Iris pigment epithelial cell (primary cell): ENCODE measurements around the gene IL6R.
"Not testable (repeated sequence)": the region's sequence is repeated elsewhere in the genome, so short reads cannot be mapped to it uniquely, and the experiment has no call there.

Source experiments
- DNase-seq: peaks from one replicate; pipeline ENCODE4 v3.0.0-alpha.2; 2011; ENCODE audit warnings: low read depth

IL6R gene

DNA sequence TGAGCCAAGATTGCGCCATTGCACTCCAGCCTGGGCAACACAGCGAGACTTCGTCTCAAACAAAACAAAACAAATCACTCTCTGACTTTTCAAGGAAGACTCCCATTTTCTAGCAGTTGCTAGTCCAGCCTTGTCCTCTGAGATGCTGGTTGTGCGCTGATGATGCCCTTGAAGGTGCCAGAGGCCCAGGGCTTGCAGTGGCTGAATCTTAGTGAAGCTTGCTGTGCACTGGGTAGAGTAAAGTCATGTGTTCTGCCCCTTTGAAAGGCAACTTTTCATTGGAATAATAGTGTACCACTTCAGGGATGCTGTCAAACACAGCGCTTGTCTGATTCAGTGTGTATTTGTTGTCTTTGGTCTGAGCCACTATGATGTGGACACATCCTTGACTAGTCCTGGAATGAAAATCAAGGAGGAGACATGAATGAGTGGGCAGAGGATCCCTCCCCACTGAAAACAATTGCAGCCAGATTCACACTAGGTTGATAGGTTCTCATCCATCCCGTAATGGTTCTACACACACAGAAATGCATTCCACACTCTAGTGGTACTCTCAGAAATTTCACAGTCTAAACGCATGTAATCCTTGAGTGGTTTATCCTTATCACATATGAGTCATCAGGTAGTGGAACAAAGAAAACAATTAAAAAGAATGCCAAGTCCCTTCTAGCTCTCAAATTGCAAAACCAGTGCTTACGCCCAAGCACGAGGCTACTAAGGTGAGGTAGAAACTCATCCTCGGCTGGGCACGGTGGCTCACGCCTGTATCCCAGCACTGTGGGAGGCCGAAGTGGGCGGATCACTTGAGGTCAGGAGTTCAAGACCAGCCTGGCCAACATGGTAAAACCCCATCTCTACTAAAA is 79.0 kb downstream of the IL6R start:
- DNase-seq, result peak; percentile 90

DNA sequence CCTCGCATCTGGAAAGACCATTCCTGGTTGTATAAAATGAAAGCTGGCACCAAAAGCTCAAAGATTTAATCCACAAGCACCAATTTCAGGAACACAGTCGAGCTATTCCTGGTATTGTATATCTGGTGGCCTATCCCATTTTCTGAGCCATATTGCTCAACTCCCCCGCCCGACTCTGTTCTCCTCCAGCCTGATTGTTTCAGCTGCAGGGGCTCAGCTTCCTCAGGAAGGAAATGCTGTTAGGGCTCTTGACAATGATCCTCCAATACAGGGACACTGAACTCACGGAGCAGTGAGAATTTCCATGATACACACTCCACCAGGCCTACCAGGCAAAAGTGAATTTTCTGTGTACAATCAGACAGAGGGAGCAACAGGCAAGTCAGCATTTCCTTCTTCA is 80.0 kb downstream of the IL6R start:
- DNase-seq, result no peak

DNA sequence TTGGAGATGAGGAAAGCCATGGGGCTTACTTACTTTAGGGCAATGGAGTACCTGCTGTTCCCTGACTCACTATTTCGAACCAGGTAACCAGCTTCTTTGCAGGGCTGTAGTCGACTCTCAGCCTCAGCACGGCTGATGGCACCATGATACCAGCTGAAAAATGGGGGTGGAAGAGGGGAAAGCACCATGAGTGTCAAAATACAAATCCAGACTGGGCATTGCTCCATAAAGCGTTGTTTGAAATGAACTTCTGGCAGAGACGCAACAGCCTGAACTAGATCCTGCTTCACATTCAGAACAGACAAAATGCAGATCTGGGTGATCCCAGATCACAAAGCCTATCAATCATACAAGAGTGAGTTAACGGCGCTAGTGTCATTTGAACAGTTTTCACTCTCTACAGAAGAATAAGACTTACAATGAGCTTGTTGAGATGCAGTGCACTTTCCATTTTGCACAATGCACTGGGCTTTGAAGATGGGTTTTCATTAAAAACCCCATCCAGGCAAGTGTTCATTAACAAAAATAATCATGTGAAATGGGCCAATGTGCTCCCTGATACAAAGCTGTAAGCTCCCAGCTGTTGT is 80.9 kb downstream of the IL6R start:
- no peak for DNase-seq

GRCh38 chr1:154486756-154487155 is 81.6 kb downstream of the IL6R start:
- DNase-seq, result not testable (repeated sequence)

DNA sequence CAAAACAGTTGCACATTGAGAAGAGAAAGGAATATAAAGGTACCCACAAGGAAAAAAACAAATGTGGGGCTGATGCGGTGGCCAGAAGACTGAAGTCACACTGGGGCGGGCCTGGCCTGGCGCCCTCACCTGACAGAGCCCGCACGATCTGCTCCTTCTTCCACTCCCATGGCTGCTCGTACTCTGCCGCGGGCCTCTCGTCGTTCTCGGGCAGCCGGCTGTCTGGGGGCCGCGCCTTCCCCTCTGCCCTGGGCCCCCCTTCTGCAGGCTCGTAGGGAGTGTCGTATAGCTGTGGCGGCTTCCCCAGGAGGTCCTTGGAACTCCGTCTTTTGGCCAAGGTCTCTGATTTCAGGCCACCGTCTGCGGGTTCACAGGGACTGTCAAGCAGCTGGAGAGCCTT is 83.8 kb downstream of the IL6R start:
- DNase-seq, result no peak

- no peak for DNase-seq
Observed at GRCh38 chr1:154489695-154490274, 84.6 kb downstream of the IL6R start.

DNA sequence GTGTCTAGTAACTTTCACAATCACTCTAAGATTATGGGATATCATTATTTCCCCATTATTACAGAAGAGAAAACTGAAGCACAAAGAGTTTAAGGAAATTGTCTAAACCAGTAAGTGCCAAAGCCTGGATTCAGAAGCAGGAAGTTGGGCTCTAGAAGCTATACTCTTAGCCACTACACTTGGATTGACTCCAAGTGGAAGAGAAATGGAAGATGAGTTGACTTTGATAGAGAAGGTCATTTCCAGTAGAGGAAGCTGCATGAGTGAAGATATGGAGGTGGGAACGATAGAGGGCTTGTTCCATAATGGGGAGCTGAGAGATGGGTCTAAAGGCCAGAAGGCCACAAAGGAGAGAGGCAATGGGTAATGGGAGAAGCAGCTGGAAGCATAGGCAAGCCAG is 85.2 kb downstream of the IL6R start:
- DNase-seq, result no peak

- no peak for DNase-seq
Observed at GRCh38 chr1:154492115-154492514, 87.0 kb downstream of the IL6R start.

DNA sequence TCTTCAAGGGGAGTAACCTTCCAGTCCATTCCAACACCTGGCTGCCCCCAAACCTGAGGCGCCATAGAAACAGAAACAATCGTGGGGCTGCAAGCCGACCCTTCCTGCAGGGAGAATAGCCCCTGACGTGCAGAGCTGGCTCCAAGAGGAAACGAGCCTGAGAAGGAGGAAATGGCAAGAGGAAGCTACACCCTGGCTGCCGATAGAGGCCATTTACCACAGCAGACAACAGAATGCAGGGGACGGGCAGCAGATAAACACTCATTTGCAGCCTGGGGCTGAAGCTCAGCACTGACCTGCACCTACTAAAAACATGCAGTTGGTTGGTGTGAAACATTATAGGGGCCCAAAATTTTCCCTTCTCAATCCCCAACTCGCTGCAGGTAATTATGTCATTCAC is 88.1 kb downstream of the IL6R start:
- DNase-seq, result no peak

- no peak for DNase-seq
Observed at GRCh38 chr1:154495496-154496273, 90.5 kb downstream of the IL6R start.

- DNase-seq, result no peak
Observed at GRCh38 chr1:154496383-154496782, 91.2 kb downstream of the IL6R start.

DNA sequence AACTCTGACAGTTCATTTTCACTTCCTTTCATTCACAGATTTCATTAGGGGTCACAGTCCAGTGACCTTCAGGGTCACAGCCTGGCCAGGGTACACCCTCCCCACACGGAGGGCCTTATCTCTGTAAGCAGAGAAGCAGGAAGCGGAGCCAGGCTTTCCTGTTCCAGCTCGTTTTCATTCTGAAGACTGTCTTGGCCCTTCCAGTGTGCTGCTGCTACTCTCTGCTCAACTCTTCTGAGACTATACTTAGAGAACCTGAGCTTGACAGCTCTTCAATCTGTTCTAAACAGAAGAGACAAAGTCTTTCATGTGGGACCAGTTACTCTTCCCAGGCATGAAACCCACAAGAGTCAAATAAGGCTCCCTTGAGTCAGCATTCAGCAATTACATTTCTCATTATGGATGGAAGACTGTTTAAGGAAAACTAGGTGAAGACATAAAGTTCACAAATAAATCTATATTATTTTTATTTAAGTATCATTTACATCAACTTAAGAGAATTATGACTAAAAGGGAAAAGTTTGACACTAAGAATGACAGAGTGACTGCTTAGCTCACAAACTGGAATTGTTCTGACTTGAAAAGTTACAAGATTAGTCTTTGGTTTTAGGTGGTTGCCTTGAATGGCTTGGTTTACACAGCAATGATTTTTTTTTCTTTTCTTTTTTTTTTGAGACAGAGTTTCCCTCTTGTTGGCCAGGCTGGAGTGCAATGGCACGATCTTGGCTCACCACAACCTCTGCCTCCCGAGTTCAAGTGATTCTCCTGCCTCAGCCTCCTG is 92.1 kb downstream of the IL6R start:
- DNase-seq, result peak; percentile 8

DNA sequence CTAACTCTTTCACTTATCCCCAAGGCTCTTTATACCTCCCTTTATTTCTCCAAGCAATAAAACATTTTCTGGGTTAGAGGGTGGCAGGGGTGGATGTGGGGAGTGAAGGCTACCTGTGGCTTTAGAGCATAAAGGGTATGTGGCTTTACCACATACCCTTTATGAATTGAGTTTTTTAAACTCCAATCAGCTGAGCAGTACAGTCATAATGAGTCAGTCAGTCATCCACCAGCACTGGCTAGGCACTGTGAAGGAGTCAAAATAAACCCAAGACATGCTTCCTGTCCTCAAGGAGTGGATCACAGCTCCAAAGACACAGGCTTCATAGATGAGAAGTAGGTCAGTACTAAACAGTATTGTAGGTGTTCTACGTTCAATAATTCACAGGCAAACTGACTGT is 94.3 kb downstream of the IL6R start:
- DNase-seq, result no peak

GRCh38 chr1:154500533-154500932 is 95.4 kb downstream of the IL6R start:
- no peak for DNase-seq

GRCh38 chr1:154501423-154502065 is 96.4 kb downstream of the IL6R start:
- no peak for DNase-seq

GRCh38 chr1:154502066-154502743 is 97.1 kb downstream of the IL6R start, which contains the start of the genes SHE and TDRD10:
Gene SHE (minus strand): TSS chr1:154502412. CDS start chr1:154502026, 386 bp downstream.
Gene TDRD10 (plus strand): TSS chr1:154502219. CDS start chr1:154506904, 4,685 bp downstream.
- DNase-seq, result no peak

- DNase-seq, result no peak
Observed at GRCh38 chr1:154502744-154503115, 97.6 kb downstream of the IL6R start.

- DNase-seq, result no peak
Observed at GRCh38 chr1:154503898-154504297, 98.8 kb downstream of the IL6R start.

DNA sequence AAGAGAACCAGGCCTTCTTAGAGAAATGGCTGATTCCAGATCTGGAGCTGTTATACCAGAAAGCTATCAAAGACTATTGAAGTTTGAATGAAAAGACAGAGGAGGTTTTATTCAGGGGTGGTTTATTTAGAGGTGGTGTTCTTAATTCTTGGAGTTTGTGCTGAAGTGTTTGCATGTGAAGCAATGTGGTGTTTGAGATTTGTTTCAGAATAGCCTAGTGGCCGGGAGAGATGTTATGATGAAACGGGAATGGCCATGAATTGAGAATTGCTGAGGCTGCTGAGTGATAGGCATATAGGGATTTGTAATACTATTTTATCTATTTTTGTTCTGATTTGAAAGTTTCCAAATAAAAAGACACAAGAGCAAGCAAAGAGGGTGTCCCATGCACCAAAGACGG is 107.6 kb downstream of the IL6R start:
- DNase-seq, result no peak

DNA sequence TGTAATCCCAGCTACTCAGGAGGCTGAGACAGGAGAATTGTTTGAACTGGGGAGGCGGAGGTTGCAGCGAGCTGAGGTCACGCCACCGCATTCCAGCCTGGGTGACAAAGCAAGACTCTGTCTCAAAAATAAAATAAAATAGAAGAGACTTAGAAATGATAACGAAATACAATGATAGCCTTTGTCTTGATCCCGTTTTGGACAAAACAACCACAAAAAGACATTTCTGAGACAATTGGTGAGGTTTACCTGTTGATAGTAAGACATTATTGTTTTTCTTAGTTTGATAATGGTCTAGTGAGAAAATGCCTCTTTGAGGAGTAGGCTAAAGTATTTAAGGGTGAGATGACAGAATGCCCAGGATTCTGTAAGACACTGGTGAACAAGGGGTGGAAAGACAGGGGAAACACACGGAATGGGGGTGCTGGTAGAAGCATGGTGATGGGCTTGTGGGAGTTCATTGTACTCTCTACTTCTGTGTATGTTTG is 109.0 kb downstream of the IL6R start:
- DNase-seq, result no peak
